ENCODE results near the gene CACHD1. TPM values are rescaled to one million over a fixed set of nuclear protein-coding genes. Genes with fewer than 3 reads are reported as not detected.

The CACHD1 gene
- total RNA-seq, 1 donor from 2014 or later: 2.9 TPM

DNA sequence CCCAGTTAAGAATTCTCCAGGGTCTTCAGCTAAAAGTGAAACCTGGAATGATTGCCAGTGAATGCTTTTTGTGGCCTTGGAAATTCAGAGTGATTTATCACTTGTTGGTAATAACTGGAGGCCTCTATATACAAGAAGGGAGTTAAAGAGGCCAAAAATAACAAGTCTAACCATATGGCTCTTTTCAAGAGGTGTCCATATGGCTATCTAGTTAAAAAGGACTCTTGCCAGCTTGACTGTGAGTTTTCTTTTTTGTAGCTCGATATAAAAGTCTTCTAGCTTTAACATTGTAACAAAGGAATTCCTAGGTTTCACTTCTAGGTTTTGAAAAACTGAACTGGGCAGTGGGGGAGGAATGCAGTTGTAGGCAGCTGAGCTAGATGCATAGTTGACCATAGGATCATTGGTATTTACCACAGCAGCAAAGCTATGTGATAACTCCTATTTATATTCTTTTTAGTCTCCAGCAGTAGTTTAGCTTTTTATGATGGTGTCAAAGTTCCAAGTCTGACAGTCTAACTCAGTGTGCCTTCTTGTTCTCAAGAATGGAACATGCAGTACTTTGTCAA, 44.4 kb downstream of the CACHD1 start:
- intact Hi-C loops (cut with DNase I): loop anchor here (5.0 kb wide), 1 partner anchor 42 kb away; the partner anchor contains the start of gene CACHD1

DNA sequence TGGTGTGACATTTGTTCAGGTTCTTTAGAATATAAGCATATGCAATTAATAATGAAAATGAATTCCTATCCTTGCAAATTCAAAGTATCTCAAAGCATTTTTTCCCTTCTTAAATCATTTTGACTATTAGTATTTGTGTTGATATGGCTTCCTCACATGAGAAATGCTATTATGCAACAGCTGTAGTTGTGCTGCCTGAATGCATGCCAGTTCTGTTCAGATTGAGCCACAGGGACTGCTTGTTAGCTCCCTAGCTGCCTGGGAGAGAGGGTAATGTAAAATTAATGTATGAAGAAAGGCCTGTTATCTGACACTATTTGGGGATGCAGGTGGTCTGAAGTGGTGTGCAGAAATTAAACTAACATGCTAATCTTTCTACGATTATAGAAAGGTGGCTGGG, 45.5 kb downstream of the CACHD1 start:
- no peak for DNase-seq (ENCODE audit: low spot score)
- intact Hi-C loops (cut with DNase I): no loop called here

More for the DNA sequence above, 44.4 kb downstream of the CACHD1 start:
- no peak for DNase-seq (ENCODE audit: low spot score)

DNA sequence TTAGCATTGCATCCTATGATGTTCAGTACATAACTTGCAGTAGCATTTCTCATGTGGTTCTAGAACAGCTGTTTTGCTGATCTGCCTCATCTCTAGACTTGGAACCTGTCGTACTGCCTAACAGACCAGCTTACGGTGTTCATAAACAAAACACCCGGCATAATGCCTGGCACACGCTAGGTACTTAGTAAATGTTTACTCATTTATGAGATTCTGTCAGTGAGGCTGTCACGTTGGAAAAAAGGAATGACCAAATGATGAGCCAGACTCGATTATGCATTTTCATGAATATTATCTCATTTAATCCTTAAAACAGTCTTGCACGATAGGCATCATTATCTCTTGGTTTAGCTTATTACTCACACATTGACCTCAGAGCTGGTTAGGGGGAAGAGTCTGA, 46.4 kb downstream of the CACHD1 start:
- DNase-seq (ENCODE audit: low spot score): no peak
- intact Hi-C loops (cut with DNase I): no loop called here

DNA sequence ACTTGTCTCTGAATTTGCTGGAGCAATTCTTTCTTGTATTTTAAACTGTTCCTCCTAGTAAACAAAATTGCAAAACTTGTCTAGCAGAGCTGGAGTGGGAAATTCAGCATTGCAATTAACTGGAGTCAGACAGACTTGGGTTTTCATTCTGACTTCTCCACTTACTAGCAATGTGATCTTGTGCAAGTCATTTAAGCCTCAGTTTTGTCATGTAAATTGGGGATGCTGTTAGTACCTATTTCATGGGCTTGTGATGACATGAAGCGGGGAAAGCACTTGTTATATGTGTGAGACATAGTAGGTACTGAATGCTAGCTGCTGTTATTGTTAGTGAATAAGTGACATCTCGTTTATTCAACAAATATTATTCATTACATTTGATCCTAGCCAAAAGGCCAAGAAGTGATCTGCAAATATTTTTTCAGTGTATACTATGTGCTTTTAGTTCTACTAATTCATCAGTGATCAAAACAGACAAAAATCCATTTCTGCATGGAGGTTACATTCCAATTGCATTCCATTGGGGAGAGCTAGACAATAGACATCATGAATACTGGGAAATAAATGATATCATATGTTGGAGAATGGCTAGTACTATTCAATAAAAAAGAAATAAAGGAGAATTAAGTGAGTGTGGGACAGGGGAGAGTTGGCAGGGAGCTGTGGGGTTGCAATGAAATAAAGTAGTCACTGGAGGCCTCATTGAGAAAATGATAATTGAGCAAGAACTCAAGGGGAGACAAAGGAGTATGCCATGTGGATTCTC, 47.1 kb downstream of the CACHD1 start:
- intact Hi-C loops (cut with DNase I): no loop called here
- DNase-seq (ENCODE audit: low spot score): no peak

DNA sequence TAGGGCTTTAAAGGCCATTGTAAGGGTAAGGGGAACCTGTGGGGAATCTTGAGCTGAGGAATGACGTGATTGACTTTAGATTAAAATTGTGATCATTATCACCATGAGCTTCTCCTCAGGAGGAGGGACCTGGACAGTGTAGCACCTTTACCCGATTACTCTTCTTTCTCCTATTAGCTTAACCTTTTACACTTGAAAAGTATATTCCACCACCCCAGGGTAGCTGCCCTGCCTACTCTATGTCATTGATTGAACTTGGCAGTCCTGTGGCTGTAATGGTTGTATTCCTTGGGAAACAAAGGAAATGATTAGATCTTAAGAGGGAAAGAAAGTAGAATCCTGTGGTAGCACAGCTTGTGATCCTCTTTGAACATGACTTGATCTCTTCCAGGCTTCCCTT, 47.7 kb downstream of the CACHD1 start:
- intact Hi-C loops (cut with DNase I): no loop called here
- DNase-seq (ENCODE audit: low spot score): no peak

DNA sequence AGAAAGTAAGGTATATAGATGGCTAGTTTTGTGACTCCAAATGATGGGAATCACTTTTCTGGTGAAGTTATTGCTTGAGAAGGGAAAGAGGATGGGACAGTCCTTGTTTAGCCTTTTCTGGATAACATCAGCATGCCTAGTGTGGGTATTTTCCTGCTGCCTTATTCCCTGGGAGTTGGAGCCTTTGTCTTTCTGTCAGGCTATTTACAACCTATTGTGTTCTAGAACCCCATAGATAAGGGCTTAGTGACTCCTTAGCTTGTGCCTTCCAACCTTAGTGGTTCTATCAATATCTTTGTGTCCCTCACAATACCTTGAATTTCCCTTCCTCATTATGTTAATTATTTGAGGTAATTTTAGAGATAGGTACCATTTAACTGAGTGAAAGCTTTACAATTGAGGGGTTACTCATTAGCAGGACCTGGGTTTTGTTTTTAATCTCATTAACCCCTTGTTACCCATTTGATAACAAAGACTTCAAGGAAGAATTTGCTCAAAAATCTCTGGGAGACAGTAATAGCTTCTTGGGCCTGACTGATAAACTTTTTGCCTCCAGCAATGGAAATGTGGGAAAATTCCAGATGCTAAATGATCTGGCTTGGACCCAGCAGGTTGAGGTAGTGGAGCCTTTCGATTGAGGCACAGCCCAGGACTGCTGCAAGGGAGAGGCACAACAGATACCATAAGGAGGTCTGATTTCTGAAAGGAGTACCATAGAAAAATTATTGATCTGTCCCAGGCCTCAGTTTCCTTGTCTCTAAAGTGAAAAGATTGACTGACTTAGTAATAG, 49.0 kb downstream of the CACHD1 start:
- DNase-seq (ENCODE audit: low spot score): no peak
- intact Hi-C loops (cut with DNase I): no loop called here

DNA sequence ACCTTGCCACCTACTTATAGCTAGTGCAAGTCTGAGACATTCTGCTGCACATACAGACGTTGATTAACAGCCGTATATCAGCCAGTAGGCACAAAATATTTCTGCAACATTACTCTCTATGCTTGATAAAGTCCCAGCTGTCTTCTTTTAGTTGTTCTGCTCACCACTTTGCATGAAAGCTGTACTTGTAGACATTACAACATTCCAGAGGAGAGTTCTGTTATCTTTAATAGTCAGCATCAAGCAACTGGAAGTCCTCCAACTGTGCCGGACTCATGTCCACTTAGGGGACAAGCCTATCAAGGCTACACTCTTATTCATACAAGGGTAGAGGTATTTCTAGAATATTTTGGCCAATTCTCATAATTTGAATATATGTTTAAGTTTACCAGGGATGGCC, 50.0 kb downstream of the CACHD1 start:
- intact Hi-C loops (cut with DNase I): no loop called here
- DNase-seq (ENCODE audit: low spot score): no peak

DNA sequence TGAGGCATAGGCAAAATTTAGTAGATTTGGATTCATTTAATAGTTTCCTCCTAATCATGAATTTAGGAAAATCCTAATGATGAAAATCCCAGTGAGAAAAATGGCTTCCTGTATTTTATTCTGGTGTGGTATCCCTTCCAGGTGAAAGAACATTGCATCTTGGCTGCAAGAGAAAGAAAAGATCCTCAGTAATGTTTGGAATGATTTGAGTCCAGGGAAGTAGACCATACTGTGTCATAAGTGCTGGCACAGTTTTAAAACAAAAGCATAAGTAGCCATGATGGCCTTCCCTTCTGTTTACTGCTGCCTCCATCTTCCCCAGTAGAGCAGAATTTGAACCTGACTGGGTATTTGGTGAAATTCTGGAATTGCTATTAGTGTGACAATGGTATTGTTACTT, 52.8 kb downstream of the CACHD1 start:
- intact Hi-C loops (cut with DNase I): no loop called here
- DNase-seq (ENCODE audit: low spot score): no peak

DNA sequence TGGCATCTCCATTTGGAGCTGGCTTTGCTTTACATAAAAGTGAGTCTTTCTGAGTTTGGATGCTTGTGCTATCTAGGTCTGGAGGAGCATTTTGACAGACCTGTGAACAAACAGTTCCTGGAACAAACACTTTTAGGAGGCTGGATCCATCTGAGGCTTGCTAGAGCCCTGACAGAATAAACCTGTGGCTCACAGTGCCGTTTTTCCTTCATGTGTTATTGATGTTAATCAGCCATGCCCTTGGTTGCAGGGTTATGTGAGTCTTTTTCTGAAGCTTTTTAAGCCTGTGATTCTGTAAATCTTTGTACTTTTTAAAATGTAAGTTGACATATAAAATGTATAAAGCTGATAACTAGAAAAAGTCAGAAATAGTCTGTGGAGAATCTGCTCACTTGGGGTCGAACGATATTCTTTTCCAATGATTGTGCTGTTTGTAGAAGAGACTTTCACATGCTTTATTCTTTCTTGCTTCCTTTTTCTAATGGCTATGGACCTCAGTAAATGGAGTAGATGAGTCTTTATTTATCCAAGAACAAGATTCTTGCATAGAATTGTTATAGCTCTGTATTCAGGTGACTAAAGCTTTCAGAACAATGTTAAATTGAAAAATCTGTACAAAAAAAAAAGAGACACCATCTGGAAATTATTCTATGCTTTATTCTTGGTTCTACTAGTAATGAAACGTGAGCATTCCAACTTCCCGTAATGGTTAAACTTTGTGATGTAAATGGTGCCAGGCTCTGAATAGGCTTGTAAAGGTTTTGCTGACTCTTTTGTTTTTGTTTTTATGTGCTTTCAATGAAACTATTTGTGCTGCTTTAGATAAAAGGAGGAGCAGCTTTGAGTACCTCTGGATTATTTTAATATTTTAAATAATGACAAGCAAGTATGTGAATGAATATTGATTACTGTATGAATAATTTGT, 53.7 kb downstream of the CACHD1 start:
- intact Hi-C loops (cut with DNase I): no loop called here
- no peak for DNase-seq (ENCODE audit: low spot score)

DNA sequence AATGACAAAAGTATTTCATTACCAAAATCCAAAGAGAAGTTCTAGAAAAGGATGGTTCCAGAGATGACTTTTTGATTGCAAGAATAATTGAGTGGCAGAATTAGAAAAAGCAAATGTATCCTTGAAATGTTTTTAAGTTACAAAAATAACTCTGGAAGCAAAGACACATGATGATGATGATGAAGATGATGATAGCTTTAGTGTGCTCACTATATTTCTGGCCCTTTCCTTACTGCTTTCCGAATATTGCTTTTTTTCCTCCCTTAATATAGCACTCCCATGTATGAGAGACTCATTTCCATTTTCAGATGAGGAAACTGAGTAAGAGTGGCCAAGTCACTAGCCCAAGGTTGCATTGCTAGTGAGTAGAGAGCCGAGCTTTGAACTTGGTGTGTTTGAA, 54.7 kb downstream of the CACHD1 start:
- no peak for DNase-seq (ENCODE audit: low spot score)
- intact Hi-C loops (cut with DNase I): no loop called here

DNA sequence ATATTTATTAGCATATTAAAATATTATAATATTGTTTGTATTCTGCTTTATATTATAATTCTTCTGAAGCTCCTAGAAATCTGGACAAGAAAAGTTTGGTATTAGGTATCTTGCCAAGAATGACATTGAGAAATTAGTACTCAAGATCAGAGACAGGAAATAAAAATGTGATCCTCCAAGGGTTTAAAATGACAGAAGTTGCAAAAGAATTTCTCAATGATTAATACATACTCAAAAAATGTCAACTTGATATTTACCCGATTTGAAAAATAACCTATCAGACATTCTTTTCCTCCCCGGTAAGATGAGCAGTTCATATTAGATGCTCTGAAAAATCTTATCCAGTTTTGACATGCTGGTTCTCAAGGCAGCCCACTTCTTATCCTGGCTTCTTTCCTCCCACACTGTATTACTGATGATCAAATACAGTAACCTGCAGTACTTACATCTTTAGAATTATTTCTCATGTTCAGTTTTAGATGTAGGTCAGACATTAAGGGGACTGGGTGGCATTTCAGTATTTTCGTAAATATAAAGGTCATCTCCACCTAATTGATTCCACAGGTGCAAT, 55.3 kb downstream of the CACHD1 start:
- no peak for DNase-seq (ENCODE audit: low spot score)
- intact Hi-C loops (cut with DNase I): no loop called here

DNA sequence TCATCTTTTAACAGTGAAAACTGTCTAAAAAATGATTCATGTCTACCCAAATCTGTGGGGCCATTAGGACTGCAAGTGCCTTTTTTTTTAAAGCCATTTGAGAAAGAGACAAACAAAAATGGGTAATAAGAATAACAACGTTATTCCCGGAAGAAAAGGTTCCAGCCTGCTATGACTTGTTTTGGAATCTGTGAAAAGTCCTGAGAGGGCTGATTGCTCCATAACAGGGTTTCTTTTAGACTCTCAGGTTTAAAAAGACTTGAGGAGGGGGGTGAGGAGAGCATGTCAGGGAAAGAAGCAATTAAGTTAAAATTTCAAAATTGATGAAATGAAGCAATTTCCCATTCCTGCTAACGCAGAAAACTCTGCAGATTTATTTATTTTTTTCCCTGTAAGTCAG, 56.4 kb downstream of the CACHD1 start:
- intact Hi-C loops (cut with DNase I): no loop called here
- DNase-seq (ENCODE audit: low spot score): no peak

DNA sequence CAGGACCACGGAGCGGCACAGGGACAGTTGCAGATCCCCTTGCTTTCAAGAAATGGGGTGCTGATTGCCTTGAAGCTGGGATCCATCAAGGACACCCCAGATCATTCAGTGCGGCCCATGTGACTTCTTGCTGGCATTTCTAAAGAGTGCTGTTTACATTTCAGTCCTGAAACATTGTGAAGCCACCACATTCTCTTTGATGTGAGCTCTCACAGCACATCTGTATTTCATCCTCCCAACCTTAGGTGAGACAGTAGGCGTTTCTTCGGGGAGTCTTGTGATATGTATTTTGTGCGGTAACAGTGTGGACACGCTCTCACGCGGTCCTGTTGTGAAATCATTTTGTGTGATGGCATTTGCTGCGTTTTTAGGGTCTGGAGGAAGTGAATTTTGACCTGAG, 57.2 kb downstream of the CACHD1 start:
- DNase-seq (ENCODE audit: low spot score): no peak
- intact Hi-C loops (cut with DNase I): no loop called here

DNA sequence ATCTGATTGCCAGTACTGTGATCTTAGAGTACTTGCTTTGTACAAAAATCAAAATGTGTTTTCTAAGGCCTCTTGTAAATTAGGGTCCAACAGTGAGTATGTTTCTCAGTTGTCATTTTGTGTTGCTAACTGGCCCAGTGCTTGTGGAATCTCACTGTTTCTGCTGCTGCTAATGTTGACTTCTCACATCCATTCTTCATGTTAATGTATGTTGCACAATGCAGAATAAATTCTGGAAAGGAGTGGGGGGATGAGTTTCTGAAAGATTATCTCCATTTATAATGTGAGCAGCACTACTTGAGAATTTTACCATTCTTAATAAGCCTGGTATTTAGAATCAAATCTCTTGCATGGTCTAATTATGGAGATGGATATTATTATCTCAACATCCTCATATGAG, 57.9 kb downstream of the CACHD1 start:
- DNase-seq (ENCODE audit: low spot score): no peak
- intact Hi-C loops (cut with DNase I): no loop called here

DNA sequence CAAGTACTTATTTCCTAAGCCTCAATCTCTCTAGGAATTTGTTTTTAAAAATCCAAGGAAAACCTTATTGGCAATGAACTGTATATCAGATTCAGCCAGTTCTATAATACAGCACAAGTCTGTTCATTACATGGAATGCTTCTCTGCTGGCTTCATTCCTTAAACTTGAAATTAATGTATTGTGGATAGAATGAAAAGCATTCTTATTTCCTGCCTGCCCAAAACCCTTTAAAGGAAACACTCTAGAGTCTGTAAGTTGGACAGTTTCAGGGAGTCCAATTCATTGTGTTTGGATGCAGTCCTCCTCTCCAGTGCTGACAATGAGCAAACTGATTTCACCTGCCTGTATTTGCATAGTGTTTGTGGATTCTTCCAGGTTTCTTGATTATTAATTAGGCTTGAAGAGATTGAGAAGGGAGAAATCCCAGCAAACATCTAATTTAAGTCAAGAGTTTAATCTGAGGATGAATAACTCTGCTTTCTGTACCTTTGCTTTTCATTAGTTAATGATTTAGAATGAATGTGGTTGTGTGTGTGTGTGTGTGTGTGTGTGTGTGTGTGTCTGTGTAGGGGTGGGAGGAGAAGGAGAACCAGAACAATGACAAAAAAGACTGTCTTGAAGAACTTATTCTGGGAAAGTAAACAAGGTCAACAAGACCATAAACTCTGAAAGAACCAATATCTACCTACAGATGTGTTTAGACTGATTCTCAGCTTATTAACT, 61.2 kb downstream of the CACHD1 start:
- DNase-seq (ENCODE audit: low spot score): no peak
- intact Hi-C loops (cut with DNase I): no loop called here

DNA sequence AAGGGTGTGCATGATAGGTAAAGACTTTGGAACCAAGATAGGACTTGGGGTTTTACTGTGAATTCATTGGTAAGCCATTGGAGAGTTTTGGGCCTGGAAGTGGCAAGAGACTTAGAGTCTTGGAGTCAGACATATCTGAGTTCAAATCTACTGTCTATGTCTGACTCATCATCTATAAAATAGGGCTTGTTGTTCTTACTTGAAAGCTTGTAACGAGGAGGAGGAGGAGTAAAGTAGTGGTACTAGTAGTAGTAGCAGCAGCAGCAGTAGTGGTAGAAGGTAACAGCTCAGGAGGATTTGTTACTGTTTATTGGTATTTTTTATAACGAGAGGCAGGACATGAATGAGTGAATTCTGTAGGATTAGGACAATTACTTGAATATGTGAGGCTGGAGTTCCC, 62.7 kb downstream of the CACHD1 start:
- intact Hi-C loops (cut with DNase I): no loop called here
- no peak for DNase-seq (ENCODE audit: low spot score)

DNA sequence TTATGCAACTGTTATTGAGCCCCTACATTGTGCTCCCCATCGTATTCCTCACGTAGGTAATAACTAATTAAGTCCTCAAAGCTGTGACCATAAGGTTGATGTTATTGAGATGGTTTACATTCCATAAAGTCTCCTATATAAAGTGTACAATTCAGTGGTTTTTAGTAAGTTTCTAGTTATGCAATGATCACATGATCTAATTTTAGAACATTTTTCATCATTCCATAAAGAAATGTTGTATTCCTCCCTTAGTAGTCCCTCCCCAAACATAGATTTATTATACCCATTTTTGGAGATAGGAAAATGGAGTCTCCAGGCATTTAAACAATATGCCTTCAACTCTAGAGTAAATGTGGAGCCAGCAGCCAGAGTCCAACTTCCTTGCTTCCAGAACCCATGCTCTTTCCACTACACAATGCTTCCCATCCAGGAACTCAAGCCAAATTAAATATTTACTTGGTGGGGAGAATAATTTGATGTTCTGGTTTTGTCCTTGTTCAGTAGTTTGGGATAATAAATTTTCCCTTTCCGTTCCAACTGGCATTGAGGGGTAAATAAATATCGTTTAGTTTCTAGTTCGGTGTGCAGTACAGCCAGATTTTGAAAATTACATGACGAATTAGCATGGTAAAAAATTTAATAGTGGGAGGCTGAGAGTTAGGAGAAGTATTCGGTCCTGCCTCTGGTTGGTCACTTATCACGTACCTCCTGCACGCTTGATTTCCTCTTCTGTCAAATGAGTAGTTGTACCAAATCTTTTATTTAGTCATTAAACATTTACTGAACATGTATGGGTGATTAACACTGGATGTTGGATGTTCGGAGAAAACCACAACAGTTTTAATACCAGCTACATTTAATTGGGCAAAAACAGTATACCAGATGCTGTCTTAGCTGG, 66.3 kb downstream of the CACHD1 start:
- no peak for DNase-seq (ENCODE audit: low spot score)
- intact Hi-C loops (cut with DNase I): loop anchor here (5.0 kb wide), 2 partner anchors 34 to 64 kb away; partner anchors contain the start of gene CACHD1

All from cardiac septum (tissue), 1 donor.